Choroid plexus epithelial cell (primary cell): ENCODE measurements around the gene COL25A1.

Experiments
- DNase-seq: peaks from one replicate; pipeline ENCODE4 v3.0.0-alpha.2; 2010; ENCODE audit warnings: low read depth
- H3K4me3 ChIP-seq: 2 replicates; pipeline ENCODE4 v1.5.1; 2011; ENCODE audit warnings: low read depth, mild to moderate bottlenecking, control low read depth, low read length, moderate library complexity
- CTCF ChIP-seq: conservative IDR thresholded peaks from 2 replicates; pipeline ENCODE4 v1.5.1; 2011; ENCODE audit warnings: low read depth, mild to moderate bottlenecking, control low read depth, inconsistent platforms, low read length, moderate library complexity

COL25A1 gene

DNA sequence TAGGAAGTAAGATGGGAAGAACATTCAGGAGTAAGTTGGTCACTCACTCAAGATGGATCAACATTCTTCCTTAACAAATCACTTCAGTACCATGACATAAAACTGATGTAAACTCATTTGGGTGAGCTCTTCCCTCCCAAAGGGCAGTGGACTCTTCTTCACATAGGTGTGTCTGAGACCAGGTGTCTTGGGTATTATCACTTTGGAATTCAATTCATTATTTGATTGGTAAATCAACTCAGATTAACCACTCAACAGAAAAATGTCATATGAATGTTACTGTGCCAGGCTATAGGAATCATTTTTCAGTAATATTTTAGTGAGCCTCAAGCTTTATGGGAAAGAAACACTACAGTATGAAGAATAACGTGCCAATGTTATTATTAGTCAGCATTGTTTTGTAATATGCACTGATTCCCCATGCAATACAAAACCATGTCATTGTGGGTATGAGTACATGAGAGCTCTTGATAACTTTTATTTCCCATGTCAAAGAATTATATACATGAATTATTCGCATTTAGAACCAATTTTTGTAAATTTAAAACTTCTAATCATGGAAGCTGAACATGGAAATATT is 481.0 kb downstream of the COL25A1 start:
- no peak overlapping the region for H3K4me3 ChIP-seq
- DNase-seq, result no peak
- TF ChIP-seq CTCF, result no peak

DNA sequence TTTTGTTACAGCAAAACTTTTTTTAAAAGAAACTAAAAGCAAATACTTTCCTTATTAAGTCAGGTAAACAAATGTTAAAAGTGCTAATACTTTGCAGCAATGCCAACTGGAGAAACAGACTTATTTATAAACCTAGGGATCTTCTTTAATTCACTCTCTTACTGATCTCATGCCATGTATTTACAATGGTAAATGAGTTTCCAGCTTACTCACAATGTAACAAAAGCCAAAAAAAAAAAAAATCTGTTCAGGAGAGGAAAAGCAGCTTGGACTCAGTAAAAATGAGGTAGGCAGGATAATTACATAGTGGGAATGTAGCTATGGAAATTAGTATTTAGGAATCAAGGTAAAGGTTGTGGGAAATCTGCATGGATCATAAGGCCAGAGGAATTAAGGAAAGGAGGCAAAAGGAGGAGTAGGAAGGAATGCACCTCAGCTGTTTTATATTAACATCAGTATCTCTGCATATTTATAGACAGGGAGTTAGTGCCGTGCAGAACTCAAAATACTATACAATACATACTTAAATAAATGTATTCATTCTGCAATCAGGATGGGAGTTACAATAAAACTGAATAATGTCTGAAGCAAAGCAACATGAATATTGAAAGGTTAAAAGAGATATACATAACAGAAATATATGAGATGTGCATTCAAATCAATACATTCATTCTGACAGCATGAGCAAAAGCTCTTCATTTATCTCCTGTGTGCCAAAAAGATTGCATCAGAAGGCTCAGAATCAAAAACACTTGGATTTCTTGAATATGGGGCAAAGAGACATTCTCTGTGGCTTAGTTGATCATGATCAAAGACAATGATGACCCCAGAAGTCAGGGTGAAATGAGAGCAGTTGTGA is 481.7 kb downstream of the COL25A1 start:
- TF ChIP-seq CTCF, result no peak
- no peak for DNase-seq
- no peak overlapping the region for H3K4me3 ChIP-seq

DNA sequence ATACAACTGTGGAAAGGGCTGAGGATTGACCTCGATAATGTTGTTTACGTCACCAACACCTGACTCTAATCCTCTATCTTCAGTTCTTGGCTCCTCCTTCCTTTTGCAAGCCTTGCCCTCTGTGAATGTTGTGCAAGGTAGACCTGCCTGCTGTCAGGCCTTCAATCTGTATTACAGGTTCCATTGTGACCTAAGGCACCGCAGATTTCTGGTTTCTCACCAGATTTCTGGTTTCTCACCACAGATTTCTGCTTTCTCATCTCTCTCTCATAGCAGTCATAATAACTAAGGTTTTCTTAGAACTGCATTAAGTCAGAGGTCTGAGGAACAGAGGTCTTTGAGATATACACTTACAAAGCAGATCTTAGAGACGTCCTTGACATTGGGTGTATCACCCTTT is 488.1 kb downstream of the COL25A1 start:
- no peak for TF ChIP-seq CTCF
- H3K4me3 ChIP-seq, result no peak overlapping the region
- no peak for DNase-seq

GRCh38 chr4:108813261-108813660 is 489.2 kb downstream of the COL25A1 start:
- TF ChIP-seq CTCF, result no peak
- no peak for DNase-seq
- H3K4me3 ChIP-seq, result no peak overlapping the region

GRCh38 chr4:108811486-108811885 is 491.0 kb downstream of the COL25A1 start:
- no peak for TF ChIP-seq CTCF
- no peak overlapping the region for H3K4me3 ChIP-seq
- no peak for DNase-seq

DNA sequence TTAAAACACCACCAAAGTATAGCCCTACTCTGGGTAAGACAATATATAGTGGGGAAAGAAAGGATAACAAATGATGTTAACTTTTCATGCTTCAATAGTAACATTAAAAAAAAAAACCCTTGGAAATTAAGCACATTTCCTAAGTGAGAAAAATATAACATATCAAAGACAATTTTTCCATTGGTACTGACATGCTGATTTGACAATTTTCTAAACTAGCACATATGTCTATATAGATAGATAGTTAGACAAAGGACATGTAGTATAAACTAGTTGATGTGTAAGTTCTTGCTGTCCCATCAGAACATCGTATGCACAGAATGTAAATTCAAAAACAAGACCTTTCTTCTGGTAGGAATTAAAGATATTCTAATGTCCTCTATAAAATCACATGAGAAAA is 492.4 kb downstream of the COL25A1 start:
- DNase-seq, result no peak
- H3K4me3 ChIP-seq, result no peak overlapping the region
- TF ChIP-seq CTCF, result no peak
